B cell (primary cell): ENCODE results near the gene PKIG. TPM values are rescaled to one million over a fixed set of nuclear protein-coding genes. Genes with fewer than 3 reads are reported as not detected.
A peak's percentile ranks its signal among the peaks of the same experiment; 100 is the strongest.

ENCODE experiments used
- ATAC-seq: fragments of 200-7000 bp; cut with Tn5 transposase; one replicate; pipeline ENCODE4 v1.10.0; 2021; ENCODE audit warnings: low read depth, mild to moderate bottlenecking, moderate number of reproducible peaks, moderate library complexity
- CTCF ChIA-PET: fragments of 350-600 bp; sonication (Branson Sonifier 250); formaldehyde crosslinking; loops from one replicate; lab custom pipeline; 2021; ENCODE audit warnings: antibody characterized with exemption, inconsistent platforms; lab: Charles Lee
- POLR2A ChIA-PET: fragments of 350-600 bp; sonication (Branson Sonifier 250); formaldehyde crosslinking; loops from one replicate; lab custom pipeline; 2021; ENCODE audit warnings: antibody characterized with exemption; lab: Charles Lee
- DNase-seq: peaks from one replicate; pipeline ENCODE4 v3.0.0; 2013
- H2AFZ ChIP-seq: 2 replicates; pipeline ENCODE4 v1.6.1; 2012; ENCODE audit warnings: mild to moderate bottlenecking, low read depth, low read length; ENCODE audit not compliant: insufficient read depth, poor library complexity, severe bottlenecking
- H3K27ac ChIP-seq, 2 donors: 1 replicate in 1 of 2; 2 replicates in 1 of 2; pipeline ENCODE4 v1.5.1; 2012 to 2013; ENCODE audit warnings: low read length in 2 of 2, mild to moderate bottlenecking in 2 of 2, moderate library complexity in 1 of 2
- H3K27me3 ChIP-seq, 4 experiments: fragments of 200-600 bp in 1 of 4; sonication (generic) in 1 of 4; replicated peaks in 1 of 4; 1 replicate in 2 of 4; 2 replicates in 2 of 4; pipeline versions ENCODE4 v1.6.1 to v1.7.0; 2013 to 2016; ENCODE audit warnings: low read length in 3 of 4, mild to moderate bottlenecking in 2 of 4, mixed read lengths in 1 of 4, moderate library complexity in 1 of 4; ENCODE audit not compliant: insufficient read depth in 4 of 4, control insufficient read depth in 3 of 4; ENCODE audit errors: control extremely low read depth in 1 of 4
- H3K36me3 ChIP-seq, 2 experiments: replicated peaks in 1 of 2; 1 replicate in 1 of 2; 2 replicates in 1 of 2; pipeline versions ENCODE4 v1.6.1 to v1.7.1; 2013; ENCODE audit warnings: low read length in 1 of 2; ENCODE audit not compliant: insufficient read depth in 2 of 2, control insufficient read depth in 1 of 2; ENCODE audit errors: control extremely low read depth in 1 of 2, extremely low read depth in 1 of 2
- H3K4me1 ChIP-seq, 2 donors: fragments of 200-600 bp in 1 of 2; sonication (generic) in 1 of 2; 1 replicate in 1 of 2; 2 replicates in 1 of 2; pipeline versions ENCODE4 v1.5.1 to v1.6.1; 2013 to 2017; ENCODE audit warnings: low read length in 2 of 2; ENCODE audit not compliant: control insufficient read depth in 2 of 2, insufficient read depth in 2 of 2
- H3K4me2 ChIP-seq: replicated peaks from 2 replicates; pipeline ENCODE3; 2012; ENCODE audit warnings: mild to moderate bottlenecking, low read depth, low read length; ENCODE audit not compliant: poor library complexity, severe bottlenecking
- H3K4me3 ChIP-seq, 5 experiments: fragments of 200-600 bp in 1 of 5; sonication (generic) in 1 of 5; 1 replicate in 3 of 5; 2 replicates in 2 of 5; pipeline versions ENCODE4 v1.5.1 to v1.7.0; 2011 to 2016; ENCODE audit warnings: low read length in 4 of 5, mild to moderate bottlenecking in 4 of 5, low read depth in 2 of 5, control low read depth in 1 of 5, moderate library complexity in 1 of 5; ENCODE audit not compliant: insufficient read depth in 1 of 5; ENCODE audit errors: control extremely low read depth in 1 of 5, extremely low read depth in 1 of 5
- H3K79me2 ChIP-seq: fragments of 200-600 bp; sonication (generic); one replicate; pipeline ENCODE4 v1.6.0; 2016; ENCODE audit warnings: low read length; ENCODE audit not compliant: control insufficient read depth, insufficient read depth
- H3K9ac ChIP-seq: fragments of 200-600 bp; sonication (generic); 2 replicates; pipeline ENCODE4 v1.6.1; 2017; ENCODE audit warnings: mild to moderate bottlenecking, low read length, moderate library complexity
- H3K9me3 ChIP-seq, 3 donors: one replicate each; pipeline versions ENCODE4 v1.6.1 to v1.7.1; 2013; ENCODE audit warnings: low read length in 2 of 3; ENCODE audit not compliant: control insufficient read depth in 2 of 3, insufficient read depth in 1 of 3; ENCODE audit errors: control extremely low read depth in 1 of 3
- H4K20me1 ChIP-seq: 2 replicates; pipeline ENCODE4 v1.6.0; 2012; ENCODE audit warnings: mild to moderate bottlenecking, low read length; ENCODE audit not compliant: insufficient read depth, control insufficient read depth, poor library complexity, severe bottlenecking
- H3K27ac Mint-ChIP-seq: one replicate; pipeline ENCODE4 v1.8.0; 2021; ENCODE audit warnings: mixed read lengths
- H3K27me3 Mint-ChIP-seq: one replicate; pipeline ENCODE4 v1.8.0; 2021; ENCODE audit warnings: mixed read lengths
- H3K4me1 Mint-ChIP-seq: one replicate; pipeline ENCODE4 v1.8.0; 2021; ENCODE audit warnings: mixed read lengths
- H3K4me3 Mint-ChIP-seq: one replicate; pipeline ENCODE4 v1.8.0; 2021; ENCODE audit warnings: mixed read lengths
- H3K9me3 Mint-ChIP-seq: one replicate; pipeline ENCODE4 v1.8.0; 2022; ENCODE audit warnings: mixed read lengths; ENCODE audit not compliant: insufficient read depth
- EZH2 ChIP-seq: IDR thresholded peaks from 2 replicates; pipeline ENCODE4 v1.6.1; 2012; ENCODE audit warnings: borderline replicate concordance, low read depth, mild to moderate bottlenecking, moderate library complexity, low read length; ENCODE audit not compliant: insufficient read depth, poor library complexity, severe bottlenecking
- WGBS: methylation state at CpG from one replicate; pipeline ENCODE4 v1.1.5; 2013; ENCODE audit warnings: missing lambda C conversion rate; ENCODE audit not compliant: insufficient coverage; 5-methylcytosine and 5-hydroxymethylcytosine counted together
- intact Hi-C: fragments of 100-400 bp; cut with micrococcal nuclease; formaldehyde crosslinking; loops from one replicate; pipeline ENCODE4 v1.10.0; 2022
- polyA plus RNA-seq: library from polyadenylated mRNA; depleted of rRNA; stranded (reverse); fragments of >200 nt; gene quantifications from 2 replicates; pipeline ENCODE4 v1.2.3, GENCODE V29; 2012
- total RNA-seq, 2 donors: library from RNA; stranded (reverse); fragments of 120-200 nt in 1 of 2; gene quantifications; 1 replicate in 1 of 2; 2 replicates in 1 of 2; pipeline versions ENCODE4 v1.2.3 to v1.2.4, GENCODE V29; 2013 to 2022
- TF ChIP-seq, protein P1 (sequence below): fragments of 200-600 bp; IDR thresholded peaks from one replicate; pipeline ENCODE4 v1.8.0; 2022; ENCODE audit warnings: antibody characterized with exemption, mild to moderate bottlenecking

Gene PKIG
- total and polyA plus RNA-seq, 2 donors (not counting 1 experiment from before 2014, with no cell fraction given) = 128 to 168 TPM

DNA sequence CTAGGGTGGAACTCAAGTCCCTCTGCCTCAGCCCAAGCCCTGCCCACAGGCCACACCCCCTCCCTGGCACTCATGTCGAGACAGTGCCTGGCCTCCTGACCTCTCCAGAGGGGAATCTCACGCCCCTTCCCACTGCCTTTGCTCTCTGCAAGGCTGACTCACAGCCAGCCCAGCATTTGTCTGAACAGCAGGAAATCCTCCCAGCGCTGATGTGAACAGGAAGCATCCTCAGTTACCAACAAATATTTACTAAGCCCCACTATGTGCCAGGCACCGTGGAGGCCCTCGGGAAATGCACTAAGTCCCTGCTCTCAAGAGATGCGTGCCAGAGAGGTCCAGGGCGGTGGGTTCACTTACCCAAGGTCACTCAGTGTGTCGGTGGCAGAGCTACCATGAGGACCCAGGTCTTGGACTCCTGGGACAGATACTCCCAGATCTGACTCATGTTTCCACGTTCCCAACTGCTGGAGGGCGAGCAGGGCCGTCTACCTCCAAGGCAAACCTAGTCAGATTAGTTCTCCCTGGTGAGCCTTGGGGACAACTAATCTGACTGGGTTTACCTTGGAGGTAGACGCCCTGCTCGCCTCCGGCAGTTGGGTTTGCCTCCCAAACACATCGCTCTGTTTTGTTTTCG lies 61.3 kb downstream of the PKIG start:
- WGBS = 65% methylated on average over 16 of the region's 16 CpGs
- no peak overlapping the region for H3K4me2 ChIP-seq
- H3K27ac ChIP-seq = peak overlapping the region in 1 of 2 donors; percentile 74
- no peak overlapping the region for H3K4me3 ChIP-seq
- H3K4me3 Mint-ChIP-seq = peak overlapping the region; percentile 37
- no peaks in the 10 kb centered on the region for H3K36me3 ChIP-seq
- no peak overlapping the region for H3K9ac ChIP-seq
- intact Hi-C loops = loop anchor here (2.0 to 5.0 kb wide), 2 partner anchors 67 to 121 kb away; partner anchors contain the start of gene SERINC3
- no peak for ATAC-seq
- no peak overlapping the region for H2AFZ ChIP-seq
- peaks cover 72% of the 10 kb centered on the region for H3K4me1 Mint-ChIP-seq
- H3K79me2 ChIP-seq = peaks cover 8% of the 10 kb centered on the region
- H3K27ac Mint-ChIP-seq = peak overlapping the region; percentile 84
- H3K9me3 ChIP-seq = peaks cover 0 to 4% (median 0%) of the 10 kb centered on the region in 3 donors
- no peaks in the 10 kb centered on the region for H3K9me3 Mint-ChIP-seq
- H4K20me1 ChIP-seq = no peaks in the 10 kb centered on the region
- no peak for DNase-seq
- TF ChIP-seq, protein P1, sequence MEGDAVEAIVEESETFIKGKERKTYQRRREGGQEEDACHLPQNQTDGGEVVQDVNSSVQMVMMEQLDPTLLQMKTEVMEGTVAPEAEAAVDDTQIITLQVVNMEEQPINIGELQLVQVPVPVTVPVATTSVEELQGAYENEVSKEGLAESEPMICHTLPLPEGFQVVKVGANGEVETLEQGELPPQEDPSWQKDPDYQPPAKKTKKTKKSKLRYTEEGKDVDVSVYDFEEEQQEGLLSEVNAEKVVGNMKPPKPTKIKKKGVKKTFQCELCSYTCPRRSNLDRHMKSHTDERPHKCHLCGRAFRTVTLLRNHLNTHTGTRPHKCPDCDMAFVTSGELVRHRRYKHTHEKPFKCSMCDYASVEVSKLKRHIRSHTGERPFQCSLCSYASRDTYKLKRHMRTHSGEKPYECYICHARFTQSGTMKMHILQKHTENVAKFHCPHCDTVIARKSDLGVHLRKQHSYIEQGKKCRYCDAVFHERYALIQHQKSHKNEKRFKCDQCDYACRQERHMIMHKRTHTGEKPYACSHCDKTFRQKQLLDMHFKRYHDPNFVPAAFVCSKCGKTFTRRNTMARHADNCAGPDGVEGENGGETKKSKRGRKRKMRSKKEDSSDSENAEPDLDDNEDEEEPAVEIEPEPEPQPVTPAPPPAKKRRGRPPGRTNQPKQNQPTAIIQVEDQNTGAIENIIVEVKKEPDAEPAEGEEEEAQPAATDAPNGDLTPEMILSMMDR = no peak
- no peak for TF ChIP-seq EZH2
- H3K27me3 Mint-ChIP-seq = no peaks in the 10 kb centered on the region
- H3K27me3 ChIP-seq = no peaks in the 10 kb centered on the region
- CTCF ChIA-PET = interaction anchor here (0.9 to 2.1 kb wide), 6 partner anchors 9 to 454 kb away, joined by 3 to 11 read pairs (median 4); no protein-coding TSS in a partner anchor
- POLR2A ChIA-PET = interaction anchor here (0.6 kb wide), 1 partner anchor 65 kb away, joined by 5 read pairs; no protein-coding TSS in a partner anchor
- H3K4me1 ChIP-seq = peaks cover 55 to 73% of the 10 kb centered on the region in 2 donors

GRCh38 chr20:44644230-44644617 lies 61.8 kb downstream of the PKIG start:
- H3K4me3 ChIP-seq = no peak overlapping the region
- no peaks in the 10 kb centered on the region for H3K27me3 ChIP-seq
- ChIA-PET POLR2A (interaction anchor here (0.6 kb wide), 1 partner anchor 53 kb away, joined by 4 read pairs; no protein-coding TSS in a partner anchor), CTCF (interaction anchor here (1.2 to 4.0 kb wide), 5 partner anchors 27 to 68 kb away, joined by 4 to 17 read pairs (median 5); no protein-coding TSS in a partner anchor)
- H3K79me2 ChIP-seq = peaks cover 13% of the 10 kb centered on the region
- Mint-ChIP-seq H3K9me3 (no peaks in the 10 kb centered on the region), H3K4me1 (peaks cover 77% of the 10 kb centered on the region), H3K27ac (peak overlapping the region; percentile 88), H3K4me3 (peak overlapping the region; percentile 32), H3K27me3 (no peaks in the 10 kb centered on the region)
- peak; percentile 32 for DNase-seq
- no peak for ATAC-seq
- TF ChIP-seq, protein P1 = no peak
- H3K9me3 ChIP-seq = peaks cover 0 to 4% (median 0%) of the 10 kb centered on the region in 3 donors
- peaks cover 55 to 73% of the 10 kb centered on the region in 2 donors for H3K4me1 ChIP-seq
- H3K27ac ChIP-seq = peak overlapping the region in 1 of 2 donors; percentile 6
- 80% methylated on average over 7 of the region's 8 CpGs for WGBS
- H3K9ac ChIP-seq = no peak overlapping the region
- no peaks in the 10 kb centered on the region for H4K20me1 ChIP-seq
- intact Hi-C loops = loop anchor here (5.0 kb wide), 1 partner anchor 122 kb away; the partner anchor contains the start of gene SERINC3
- H3K36me3 ChIP-seq = no peaks in the 10 kb centered on the region
- H3K4me2 ChIP-seq = peak overlapping the region; percentile 46
- peak overlapping the region; percentile 55 for H2AFZ ChIP-seq
